Left lung (tissue), 10 donors: ENCODE results near the gene SLCO4A1. TPM values are rescaled to one million over a fixed set of nuclear protein-coding genes. Genes with fewer than 3 reads are reported as not detected.
A peak's percentile ranks its signal among the peaks of the same experiment; 100 is the strongest.

Source experiments
- ATAC-seq: fragments of 200-7000 bp; cut with Tn5 transposase; one replicate; pipeline ENCODE4 v1.9.1; 2020; ENCODE audit warnings: moderate library complexity
- DNase-seq, 4 donors: peaks; one replicate each; pipeline ENCODE4 v3.0.0-alpha.2; 2013 to 2020
- H3K27ac ChIP-seq, 2 donors: fragments of 200-600 bp; sonication (generic) in 1 of 2; one replicate each; pipeline versions ENCODE4 v1.5.0 to v1.8.0; 2020 to 2021
- H3K27me3 ChIP-seq, 2 donors: fragments of 200-600 bp; sonication (generic) in 1 of 2; one replicate each; pipeline versions ENCODE4 v1.5.0 to v1.8.0; 2020 to 2021
- H3K36me3 ChIP-seq, 2 donors: fragments of 200-600 bp; sonication (generic) in 1 of 2; one replicate each; pipeline versions ENCODE4 v1.5.0 to v1.8.0; 2020 to 2021
- H3K4me1 ChIP-seq, 2 donors: fragments of 200-600 bp; one replicate each; pipeline ENCODE4 v1.8.0; 2021
- H3K4me3 ChIP-seq, 2 donors: fragments of 200-600 bp; sonication (generic) in 1 of 2; one replicate each; pipeline versions ENCODE4 v1.5.0 to v1.8.0; 2020 to 2021; ENCODE audit warnings: mild to moderate bottlenecking in 1 of 2
- H3K9me3 ChIP-seq, 2 donors: fragments of 200-600 bp; sonication (generic) in 1 of 2; one replicate each; pipeline versions ENCODE4 v1.5.0 to v1.8.0; 2020 to 2021
- intact Hi-C, 2 donors: fragments of 100-400 bp; cut with DNase I; formaldehyde crosslinking; loops; one replicate each; pipeline versions ENCODE4 v1.11.2 to v1.14.2; 2022
- polyA plus RNA-seq, 6 donors: library from polyadenylated mRNA; unstranded; fragments of 120-200 nt; gene quantifications; one replicate each; pipeline ENCODE4 v1.2.1, GENCODE V29; 2013; ENCODE audit not compliant: insufficient read length in 6 of 6
- total RNA-seq, 2 donors: library from RNA; stranded (reverse); fragmentation: NEBNext Ultra II Directional; extraction: Animal tissue kit (Norgen Biotek cat#: 25700); gene quantifications; one replicate each; pipeline ENCODE4 v1.2.1, GENCODE V29; 2021
- TF ChIP-seq, protein P1 (sequence below), 2 donors: fragments of 200-600 bp; sonication (generic) in 1 of 2; IDR thresholded peaks; one replicate each; pipeline versions ENCODE4 v1.5.0 to v1.8.0; 2021; ENCODE audit warnings: antibody characterized with exemption in 2 of 2
- donor health status: DM: no; HTN: yes; CAD: no.
- donor health status: DM: no; HTN: no; CAD: no.

The SLCO4A1 gene
- total and polyA plus RNA-seq, 8 donors: 0.20 to 47.2 (median 0.60) TPM

DNA sequence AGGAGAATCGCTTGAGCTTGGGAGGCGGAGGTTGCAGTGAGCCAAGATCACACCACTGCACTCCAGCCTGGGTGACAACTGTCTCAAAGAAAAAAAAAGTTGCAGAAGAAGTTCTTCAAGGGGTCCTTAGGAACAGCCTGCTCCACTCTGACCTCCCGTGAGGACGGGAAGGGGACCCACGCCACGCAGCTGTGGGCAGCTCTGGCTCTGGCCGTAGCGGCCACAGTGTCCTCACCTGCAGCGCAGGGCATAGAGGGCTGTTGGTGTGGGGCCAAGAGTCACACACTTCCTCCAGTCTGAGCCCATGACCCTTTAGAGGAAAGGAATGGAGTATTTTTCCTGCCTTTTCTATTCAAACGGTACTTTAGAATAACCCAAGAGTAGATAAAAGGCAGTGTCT is 71.7 kb downstream of the SLCO4A1 start:
- TF ChIP-seq, protein P1, sequence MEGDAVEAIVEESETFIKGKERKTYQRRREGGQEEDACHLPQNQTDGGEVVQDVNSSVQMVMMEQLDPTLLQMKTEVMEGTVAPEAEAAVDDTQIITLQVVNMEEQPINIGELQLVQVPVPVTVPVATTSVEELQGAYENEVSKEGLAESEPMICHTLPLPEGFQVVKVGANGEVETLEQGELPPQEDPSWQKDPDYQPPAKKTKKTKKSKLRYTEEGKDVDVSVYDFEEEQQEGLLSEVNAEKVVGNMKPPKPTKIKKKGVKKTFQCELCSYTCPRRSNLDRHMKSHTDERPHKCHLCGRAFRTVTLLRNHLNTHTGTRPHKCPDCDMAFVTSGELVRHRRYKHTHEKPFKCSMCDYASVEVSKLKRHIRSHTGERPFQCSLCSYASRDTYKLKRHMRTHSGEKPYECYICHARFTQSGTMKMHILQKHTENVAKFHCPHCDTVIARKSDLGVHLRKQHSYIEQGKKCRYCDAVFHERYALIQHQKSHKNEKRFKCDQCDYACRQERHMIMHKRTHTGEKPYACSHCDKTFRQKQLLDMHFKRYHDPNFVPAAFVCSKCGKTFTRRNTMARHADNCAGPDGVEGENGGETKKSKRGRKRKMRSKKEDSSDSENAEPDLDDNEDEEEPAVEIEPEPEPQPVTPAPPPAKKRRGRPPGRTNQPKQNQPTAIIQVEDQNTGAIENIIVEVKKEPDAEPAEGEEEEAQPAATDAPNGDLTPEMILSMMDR (IDR thresholded peaks at IDR 0.05): no peak
- Histone ChIP-seq H3K4me3 (no peak overlapping the region), H3K27ac (no peak overlapping the region), H3K36me3 (no peaks in the 10 kb centered on the region), H3K9me3 (no peaks in the 10 kb centered on the region), H3K4me1 (peaks cover 0 to 24% of the 10 kb centered on the region in 2 donors), H3K27me3 (peaks cover 21 to 72% of the 10 kb centered on the region in 2 donors)
- intact Hi-C loops: no loop called here
- ATAC-seq (no peak), DNase-seq (peak in 1 of 4 donors; percentile 34)

DNA sequence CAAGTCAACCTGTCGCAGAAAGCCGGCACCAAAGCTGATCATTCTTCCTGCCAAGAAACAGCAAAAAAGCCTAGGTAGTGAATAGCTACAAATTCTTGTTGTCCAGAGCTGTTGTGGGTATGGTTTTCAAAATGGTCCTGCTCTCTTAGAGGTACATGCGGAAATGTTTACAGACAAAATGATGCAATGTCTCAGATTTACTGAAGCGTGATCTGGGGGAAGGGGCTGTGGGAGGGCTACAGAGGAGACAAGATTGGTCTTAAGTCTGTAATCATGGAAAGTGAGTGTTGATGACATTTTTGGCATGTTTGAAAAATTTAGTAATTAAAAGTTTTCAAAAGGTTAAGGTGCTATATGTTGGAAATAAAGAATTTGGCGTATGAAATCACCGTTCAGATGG is 72.5 kb downstream of the SLCO4A1 start:
- H3K9me3 ChIP-seq: peaks cover 0 to 1% of the 10 kb centered on the region in 2 donors
- ATAC-seq (no peak), DNase-seq (no peak)
- peaks cover 0 to 19% of the 10 kb centered on the region in 2 donors for H3K4me1 ChIP-seq
- TF ChIP-seq, protein P1 (IDR thresholded peaks at IDR 0.05): no peak
- H3K27me3 ChIP-seq: peaks cover 13 to 64% of the 10 kb centered on the region in 2 donors
- H3K36me3 ChIP-seq: no peaks in the 10 kb centered on the region
- no peak overlapping the region for H3K4me3 ChIP-seq
- no peak overlapping the region for H3K27ac ChIP-seq
- intact Hi-C loops: no loop called here

DNA sequence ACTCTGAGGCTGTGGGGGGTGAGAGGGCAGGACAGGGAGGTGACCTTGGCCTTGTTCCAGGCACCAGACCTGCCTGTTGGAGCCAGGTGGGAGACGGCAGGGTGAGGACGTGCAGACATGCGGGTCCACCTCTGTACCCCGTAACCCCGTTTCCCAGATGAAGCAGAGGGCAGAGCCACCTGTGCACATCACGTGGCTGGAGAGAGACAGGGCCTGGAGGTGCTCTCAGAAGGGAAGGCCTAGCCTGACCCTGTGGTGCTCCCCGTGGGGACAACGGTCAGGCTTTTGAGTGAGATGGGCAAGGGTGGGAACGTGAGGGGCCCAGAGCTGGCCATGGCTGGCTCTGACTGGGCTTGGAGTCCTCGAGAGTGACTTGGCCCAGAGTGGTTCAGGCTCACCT is 72.9 kb downstream of the SLCO4A1 start:
- DNase-seq: peak in 1 of 4 donors; percentile 17
- peaks cover 0 to 5% of the 10 kb centered on the region in 2 donors for H3K9me3 ChIP-seq
- H3K4me1 ChIP-seq: peaks cover 0 to 18% of the 10 kb centered on the region in 2 donors
- ATAC-seq: no peak
- intact Hi-C loops: no loop called here
- TF ChIP-seq, protein P1 (IDR thresholded peaks at IDR 0.05): no peak
- no peak overlapping the region for H3K4me3 ChIP-seq
- H3K27me3 ChIP-seq: peaks cover 9 to 60% of the 10 kb centered on the region in 2 donors
- H3K27ac ChIP-seq: no peak overlapping the region
- no peaks in the 10 kb centered on the region for H3K36me3 ChIP-seq

GRCh38 chr20:62716198-62716940 is 74.1 kb downstream of the SLCO4A1 start:
- peak in 1 of 4 donors; percentile 73 for DNase-seq
- H3K27me3 ChIP-seq: peaks cover 0 to 52% of the 10 kb centered on the region in 2 donors
- H3K4me1 ChIP-seq: peaks cover 0 to 7% of the 10 kb centered on the region in 2 donors
- peaks cover 0 to 16% of the 10 kb centered on the region in 2 donors for H3K9me3 ChIP-seq
- no peak overlapping the region for H3K27ac ChIP-seq
- TF ChIP-seq, protein P1 (IDR thresholded peaks at IDR 0.05): no peak
- ATAC-seq: no peak
- intact Hi-C loops: no loop called here
- H3K36me3 ChIP-seq: no peaks in the 10 kb centered on the region
- H3K4me3 ChIP-seq: no peak overlapping the region

DNA sequence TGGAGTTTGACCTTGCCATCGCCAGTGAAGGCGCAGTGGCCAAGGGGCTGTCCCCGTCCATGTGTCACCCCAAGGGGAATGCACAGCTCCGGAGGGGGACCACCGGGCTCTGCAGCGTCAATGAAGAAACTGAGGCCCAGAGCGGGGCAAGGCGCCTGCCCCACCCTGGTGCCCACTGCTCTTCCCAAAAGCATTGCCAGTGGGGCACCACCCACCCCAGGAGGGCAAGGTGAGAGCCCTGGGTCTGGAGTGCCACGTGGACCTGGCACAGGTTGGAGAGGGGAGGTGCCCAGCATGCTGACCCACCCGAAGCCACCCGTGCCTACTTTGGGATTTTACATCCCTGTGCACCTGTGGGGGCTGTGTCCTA is 74.6 kb downstream of the SLCO4A1 start:
- H3K27me3 ChIP-seq: peaks cover 3 to 52% of the 10 kb centered on the region in 2 donors
- no peak overlapping the region for H3K4me3 ChIP-seq
- peaks cover 0 to 1% of the 10 kb centered on the region in 2 donors for H3K4me1 ChIP-seq
- ATAC-seq: no peak
- TF ChIP-seq, protein P1 (IDR thresholded peaks at IDR 0.05): no peak
- H3K9me3 ChIP-seq: peaks cover 0 to 19% of the 10 kb centered on the region in 2 donors
- intact Hi-C loops: no loop called here
- DNase-seq: no peak
- H3K36me3 ChIP-seq: no peaks in the 10 kb centered on the region
- H3K27ac ChIP-seq: no peak overlapping the region
